GM21447 (cell line): ENCODE measurements around the gene TMC4.
"Not testable (repeated sequence)": the region's sequence is repeated elsewhere in the genome, so short reads cannot be mapped to it uniquely, and the experiment has no call there.

Experiments
- ATAC-seq: cut with Tn5 transposase; IDR thresholded peaks from one replicate; pipeline ENCODE4 v1.9.1; 2021; ENCODE audit not compliant: unreplicated experiment

Gene TMC4

GRCh38 chr19:54180691-54181091, 7.7 kb upstream of the TMC4 start:
- ATAC-seq: no peak

GRCh38 chr19:54179921-54180461, 7.0 kb upstream of the TMC4 start:
- ATAC-seq: no peak

GRCh38 chr19:54179262-54179852, 6.4 kb upstream of the TMC4 start:
- ATAC-seq: no peak

GRCh38 chr19:54178581-54179261, 5.8 kb upstream of the TMC4 start:
- no peak for ATAC-seq

GRCh38 chr19:54173951-54174834, 1.2 kb upstream of the TMC4 start:
- ATAC-seq: no peak

- no peak for ATAC-seq
These were observed 369 bp upstream of the TMC4 start for GRCh38 chr19:54173359-54173699.

GRCh38 chr19:54171736-54172431, 1.1 kb downstream of the TMC4 start:
- ATAC-seq: not testable (repeated sequence)

- no peak for ATAC-seq
These were observed 3.7 kb downstream of the TMC4 start for GRCh38 chr19:54169149-54169740.

GRCh38 chr19:54168174-54168917, 4.6 kb downstream of the TMC4 start:
- no peak for ATAC-seq

- no peak for ATAC-seq
These were observed 7.7 kb downstream of the TMC4 start for GRCh38 chr19:54165222-54165621.

GRCh38 chr19:54164369-54165068, 8.4 kb downstream of the TMC4 start:
- ATAC-seq: no peak

GRCh38 chr19:54162884-54163283, 10.1 kb downstream of the TMC4 start:
- no peak for ATAC-seq

- ATAC-seq: no peak
These were observed 10.6 kb downstream of the TMC4 start for GRCh38 chr19:54162241-54162805.

GRCh38 chr19:54160854-54161253, 12.1 kb downstream of the TMC4 start:
- no peak for ATAC-seq

- ATAC-seq: peak; percentile 3
These were observed 12.7 kb downstream of the TMC4 start for GRCh38 chr19:54160182-54160811.

GRCh38 chr19:54159352-54160181, 13.4 kb downstream of the TMC4 start, which contains the start of gene LENG1:
LENG1 (minus strand) TSS chr19:54159721; CDS start chr19:54159695, 26 bp downstream.
- peak; percentile 84 for ATAC-seq

- no peak for ATAC-seq
These were observed 14.1 kb downstream of the TMC4 start for GRCh38 chr19:54158812-54159351.
